ENCODE measurements around the gene MED15. TPM values are rescaled to one million over a fixed set of nuclear protein-coding genes. Genes with fewer than 3 reads are reported as not detected.

Gene MED15
- total RNA-seq, 4 donors from 2014 or later = 30.6 to 62.3 (median 54.3) TPM

GRCh38 chr22:20523086-20523983 lies 15.9 kb downstream of the MED15 start:
- Histone ChIP-seq H3K27ac (peak overlapping the region in 1 of 4 donors; percentile 26), H3K9me3 (no peaks in the 10 kb centered on the region), H3K4me1 (peaks cover 0 to 76% (median 26%) of the 10 kb centered on the region in 3 donors), H3K4me3 (no peak overlapping the region), H3K36me3 (peaks cover 0 to 39% of the 10 kb centered on the region in 2 donors), H3K27me3 (no peaks in the 10 kb centered on the region)
- ATAC-seq = no peak
- TF ChIP-seq POLR2AphosphoS5 (IDR thresholded peaks at IDR 0.05) = no peak
- TF ChIP-seq POLR2A (IDR thresholded peaks at IDR 0.05) = no peak
- no peak for TF ChIP-seq CTCF (IDR thresholded peaks at IDR 0.05)
- TF ChIP-seq EP300 (IDR thresholded peaks at IDR 0.05) = no peak
- WGBS, 2 donors (ENCODE audit: low coverage in 1 of 2) = 40 to 52% methylated on average over 5 to 6 of the region's 7 CpGs

- Histone ChIP-seq H3K36me3 (peaks cover 0 to 37% of the 10 kb centered on the region in 2 donors), H3K4me3 (no peak overlapping the region), H3K9me3 (no peaks in the 10 kb centered on the region), H3K27me3 (no peaks in the 10 kb centered on the region), H3K4me1 (peaks cover 0 to 74% (median 26%) of the 10 kb centered on the region in 3 donors), H3K27ac (peak overlapping the region in 1 of 4 donors; percentile 26)
- 0% methylated on average over 1 of the region's 1 CpG for WGBS, 2 donors (ENCODE audit: low coverage in 1 of 2)
- ATAC-seq = no peak
- TF ChIP-seq POLR2AphosphoS5 (IDR thresholded peaks at IDR 0.05) = no peak
- no peak for TF ChIP-seq CTCF (IDR thresholded peaks at IDR 0.05)
- TF ChIP-seq EP300 (IDR thresholded peaks at IDR 0.05) = no peak
- no peak for TF ChIP-seq POLR2A (IDR thresholded peaks at IDR 0.05)
Observed at GRCh38 chr22:20524004-20524481, 16.6 kb downstream of the MED15 start.

- Histone ChIP-seq H3K27ac (no peak overlapping the region), H3K4me3 (no peak overlapping the region)
- TF ChIP-seq EP300 (IDR thresholded peaks at IDR 0.05) (no peak), POLR2AphosphoS5 (IDR thresholded peaks at IDR 0.05) (no peak), CTCF (IDR thresholded peaks at IDR 0.05) (no peak), POLR2A (IDR thresholded peaks at IDR 0.05) (no peak)
Observed at GRCh38 chr22:20525048-20525447, 17.6 kb downstream of the MED15 start.

GRCh38 chr22:20526305-20526627 lies 18.9 kb downstream of the MED15 start:
- TF ChIP-seq CTCF (IDR thresholded peaks at IDR 0.05) (no peak), EP300 (IDR thresholded peaks at IDR 0.05) (no peak), POLR2A (IDR thresholded peaks at IDR 0.05) (no peak), POLR2AphosphoS5 (IDR thresholded peaks at IDR 0.05) (no peak)
- no peak for ATAC-seq
- no peak overlapping the region for H3K4me3 ChIP-seq
- no peaks in the 10 kb centered on the region for H3K9me3 ChIP-seq
- H3K36me3 ChIP-seq = peaks cover 0 to 21% of the 10 kb centered on the region in 2 donors
- H3K27ac ChIP-seq = no peak overlapping the region
- H3K27me3 ChIP-seq = no peaks in the 10 kb centered on the region
- WGBS, 2 donors (ENCODE audit: low coverage in 1 of 2) = 52% methylated on average over 4 of the region's 4 CpGs
- H3K4me1 ChIP-seq = peaks cover 4 to 78% (median 42%) of the 10 kb centered on the region in 3 donors

More at GRCh38 chr22:20525048-20525447, 17.6 kb downstream of the MED15 start:
- Histone ChIP-seq H3K4me1 (peaks cover 0 to 72% (median 30%) of the 10 kb centered on the region in 3 donors), H3K9me3 (no peaks in the 10 kb centered on the region), H3K27me3 (no peaks in the 10 kb centered on the region), H3K36me3 (peaks cover 0 to 27% of the 10 kb centered on the region in 2 donors)
- WGBS, 2 donors (ENCODE audit: low coverage in 1 of 2) = 90 to 97% methylated on average over 2 to 6 of the region's 7 CpGs
- no peak for ATAC-seq
